Endothelial cell of umbilical vein (primary cell): ENCODE data around the gene HCFC1R1.
"Not testable (repeated sequence)": the region's sequence is repeated elsewhere in the genome, so short reads cannot be mapped to it uniquely, and the experiment has no call there.

Source experiments
- CTCF ChIP-seq, 2 donors: IDR thresholded peaks; 1 replicate in 1 of 2; 2 replicates in 1 of 2; pipeline ENCODE4 v1.5.1; 2011; ENCODE audit warnings: low read length in 2 of 2, mild to moderate bottlenecking in 2 of 2, moderate library complexity in 2 of 2, control low read depth in 1 of 2, inconsistent platforms in 1 of 2, low read depth in 1 of 2; ENCODE audit not compliant: insufficient read depth in 1 of 2; ENCODE audit errors: extremely low read depth in 1 of 2
- EZH2 ChIP-seq: IDR thresholded peaks from 2 replicates; pipeline ENCODE4 v1.6.1; 2012; ENCODE audit warnings: borderline replicate concordance, low read depth, mild to moderate bottlenecking, moderate library complexity, low read length, inconsistent platforms; ENCODE audit not compliant: severe bottlenecking
- JUN ChIP-seq: IDR thresholded peaks from 2 replicates; pipeline ENCODE4 v1.6.1; 2011; ENCODE audit warnings: borderline replicate concordance, low read depth; ENCODE audit not compliant: insufficient read length, insufficient read depth
- MYC ChIP-seq: IDR thresholded peaks from one replicate; pipeline ENCODE4 v1.6.1; 2011; ENCODE audit warnings: mild to moderate bottlenecking, low read depth, low read length
- POLR2A ChIP-seq: IDR thresholded peaks from 2 replicates; pipeline ENCODE4 v1.6.1; 2012; ENCODE audit warnings: low read depth, mild to moderate bottlenecking, control low read depth, low read length
- POLR2AphosphoS5 ChIP-seq: IDR thresholded peaks from 2 replicates; pipeline ENCODE4 v1.6.1; 2012; ENCODE audit warnings: low read depth, mild to moderate bottlenecking, control low read depth, low read length, moderate library complexity; ENCODE audit not compliant: insufficient read depth

- TF ChIP-seq CTCF (IDR thresholded peaks at IDR 0.05; ENCODE audit: extremely low read depth in 1 of 2, insufficient read depth in 1 of 2, low read depth in 1 of 2, low read length in 2 of 2); POLR2AphosphoS5; MYC; POLR2A; JUN; EZH2: not testable (repeated sequence)
These were observed 29.0 kb upstream of the HCFC1R1 start for GRCh38 chr16:3052571-3053329.
